ENCODE data around the gene CES3.

- TF ChIP-seq POLR2A (IDR thresholded peaks at IDR 0.05), result no peak
- TF ChIP-seq CTCF (IDR thresholded peaks at IDR 0.05), result no peak
Measured at GRCh38 chr16:66913711-66914110, 47.4 kb upstream of the CES3 start.
